IMR-90 (cell line): ENCODE measurements around the gene COQ10A. TPM values are rescaled to one million over a fixed set of nuclear protein-coding genes. Genes with fewer than 3 reads are reported as not detected.

ENCODE experiments used
- ATAC-seq: fragments of 200-7000 bp; cut with Tn5 transposase; 2 replicates; pipeline ENCODE4 v1.9.1; 2020; ENCODE audit warnings: low read depth, mild to moderate bottlenecking, moderate library complexity
- BruUV-seq: library from RNA; stranded (reverse); fragments of 400-500 nt; replicated peaks from 2 replicates; lab custom pipeline; 2021; lab: Mats Ljungman, UMichigan
- CTCF ChIA-PET: fragments of 300-600 bp; formaldehyde crosslinking; extraction: SDS; loops from one replicate; lab custom pipeline; 2021; ENCODE audit warnings: antibody characterized with exemption; lab: Yijun Ruan, JAX
- POLR2A ChIA-PET: fragments of 300-600 bp; sonication (Branson Sonifier 250); formaldehyde crosslinking; loops from one replicate; lab custom pipeline; 2022; ENCODE audit warnings: antibody characterized with exemption; ENCODE audit not compliant: unreplicated experiment; lab: Charles Lee
- DNase-seq: peaks from one replicate; pipeline ENCODE4 v3.0.0; 2013
- H2AFZ ChIP-seq: replicated peaks from 2 replicates; pipeline ENCODE3; 2013; ENCODE audit warnings: low read length, mild to moderate bottlenecking; ENCODE audit not compliant: poor library complexity
- H2AK5ac ChIP-seq: 2 replicates; pipeline ENCODE4 v1.6.1; 2013; ENCODE audit warnings: low read depth, low read length, inconsistent platforms
- H2AK9ac ChIP-seq: replicated peaks from 2 replicates; pipeline ENCODE3; 2013; ENCODE audit warnings: mild to moderate bottlenecking, low read depth, low read length, moderate library complexity; ENCODE audit not compliant: poor library complexity
- H2BK120ac ChIP-seq: 2 replicates; pipeline ENCODE4 v1.6.1; 2013; ENCODE audit warnings: low read depth, low read length, inconsistent platforms
- H2BK15ac ChIP-seq: 3 replicates; pipeline ENCODE4 v1.6.1; 2013; ENCODE audit warnings: low read depth, low read length, inconsistent platforms
- H2BK20ac ChIP-seq: 2 replicates; pipeline ENCODE4 v1.6.1; 2013; ENCODE audit warnings: low read depth, mild to moderate bottlenecking, inconsistent platforms, low read length, moderate library complexity
- H2BK5ac ChIP-seq: 2 replicates; pipeline ENCODE4 v1.6.1; 2013; ENCODE audit warnings: mild to moderate bottlenecking, low read depth, low read length, inconsistent platforms; ENCODE audit not compliant: poor library complexity, severe bottlenecking
- H3K14ac ChIP-seq: replicated peaks from 2 replicates; pipeline ENCODE4 v1.6.1; 2013; ENCODE audit warnings: low read depth, low read length, inconsistent platforms
- H3K18ac ChIP-seq: 2 replicates; pipeline ENCODE4 v1.6.1; 2013; ENCODE audit warnings: low read depth, low read length, control low read depth
- H3K23ac ChIP-seq: 2 replicates; pipeline ENCODE4 v1.6.1; 2013; ENCODE audit warnings: low read depth, low read length, inconsistent platforms
- H3K27ac ChIP-seq: 2 replicates; pipeline ENCODE4 v1.5.1; 2013; ENCODE audit warnings: mild to moderate bottlenecking, control low read depth, low read length; ENCODE audit not compliant: insufficient read depth
- H3K27me3 ChIP-seq: 2 replicates; pipeline ENCODE4 v1.6.1; 2013; ENCODE audit warnings: low read length; ENCODE audit not compliant: control insufficient read depth, insufficient read depth
- H3K36me3 ChIP-seq: 2 replicates; pipeline ENCODE4 v1.6.1; 2013; ENCODE audit warnings: low read length, mixed read lengths; ENCODE audit not compliant: control insufficient read depth, insufficient read depth
- H3K4ac ChIP-seq: 2 replicates; pipeline ENCODE4 v1.6.1; 2013; ENCODE audit warnings: low read depth, low read length, inconsistent platforms
- H3K4me1 ChIP-seq: 2 replicates; pipeline ENCODE4 v1.6.1; 2013; ENCODE audit warnings: low read length, mixed read lengths; ENCODE audit not compliant: control insufficient read depth, insufficient read depth
- H3K4me2 ChIP-seq: 2 replicates; pipeline ENCODE4 v1.6.1; 2013; ENCODE audit warnings: low read depth, mild to moderate bottlenecking, control low read depth, low read length, moderate library complexity
- H3K4me3 ChIP-seq: 2 replicates; pipeline ENCODE4 v1.5.1; 2013; ENCODE audit warnings: low read depth, mild to moderate bottlenecking, control low read depth, low read length, moderate library complexity; ENCODE audit not compliant: insufficient read depth
- H3K56ac ChIP-seq: 2 replicates; pipeline ENCODE4 v1.6.1; 2013; ENCODE audit warnings: low read length, inconsistent platforms; ENCODE audit not compliant: insufficient read depth; ENCODE audit errors: extremely low read depth
- H3K79me1 ChIP-seq, 2 experiments: 2 replicates each; pipeline ENCODE4 v1.6.1; 2013; ENCODE audit warnings: low read length in 2 of 2, inconsistent platforms in 1 of 2, low read depth in 1 of 2
- H3K9ac ChIP-seq: 2 replicates; pipeline ENCODE4 v1.6.1; 2013; ENCODE audit warnings: low read depth, low read length, control low read depth
- H3K9me1 ChIP-seq: 2 replicates; pipeline ENCODE4 v1.6.1; 2013; ENCODE audit warnings: low read length, inconsistent platforms; ENCODE audit not compliant: insufficient read depth
- H3K9me3 ChIP-seq: 2 replicates; pipeline ENCODE4 v1.6.1; 2013; ENCODE audit warnings: low read length; ENCODE audit not compliant: control insufficient read depth, insufficient read depth
- H4K20me1 ChIP-seq: 2 replicates; pipeline ENCODE4 v1.6.1; 2013; ENCODE audit warnings: low read length, inconsistent platforms; ENCODE audit not compliant: insufficient read depth
- H4K5ac ChIP-seq: 2 replicates; pipeline ENCODE4 v1.6.1; 2013; ENCODE audit warnings: mild to moderate bottlenecking, low read depth, low read length, control low read depth
- H4K8ac ChIP-seq, 2 experiments: 2 replicates each; pipeline ENCODE4 v1.6.1; 2013; ENCODE audit warnings: low read depth in 2 of 2, low read length in 2 of 2, control low read depth in 1 of 2, inconsistent platforms in 1 of 2
- H4K91ac ChIP-seq: 2 replicates; pipeline ENCODE4 v1.6.1; 2013; ENCODE audit warnings: low read depth, low read length, inconsistent platforms; ENCODE audit not compliant: insufficient read depth
- BHLHE40 ChIP-seq: fragments of 150-350 bp; IDR thresholded peaks from 2 replicates; pipeline ENCODE4 v1.6.1; 2016; ENCODE audit warnings: mild to moderate bottlenecking, low read depth, low read length
- CEBPB ChIP-seq: IDR thresholded peaks from 2 replicates; pipeline ENCODE4 v1.6.1; 2012; ENCODE audit warnings: low read depth, low read length, improper control_type of control experiment
- CHD1 ChIP-seq: IDR thresholded peaks from 2 replicates; pipeline ENCODE4 v1.6.1; 2012; ENCODE audit warnings: low read depth, low read length, improper control_type of control experiment
- ELK1 ChIP-seq: fragments of 150-350 bp; IDR thresholded peaks from 2 replicates; pipeline ENCODE4 v1.6.1; 2016; ENCODE audit warnings: low read depth, mild to moderate bottlenecking, low read length, moderate library complexity, borderline replicate concordance
- FOS ChIP-seq: fragments of 150-350 bp; IDR thresholded peaks from 2 replicates; pipeline ENCODE4 v1.6.1; 2016; ENCODE audit warnings: low read depth, low read length
- MAFK ChIP-seq: IDR thresholded peaks from 2 replicates; pipeline ENCODE4 v1.6.1; 2012; ENCODE audit warnings: low read depth, low read length, improper control_type of control experiment
- MXI1 ChIP-seq: IDR thresholded peaks from 2 replicates; pipeline ENCODE4 v1.6.1; 2012; ENCODE audit warnings: low read depth, mild to moderate bottlenecking, low read length, moderate library complexity, borderline replicate concordance
- NFE2L2 ChIP-seq: fragments of 150-350 bp; IDR thresholded peaks from 2 replicates; pipeline ENCODE4 v1.6.1; 2016; ENCODE audit warnings: low read depth, mild to moderate bottlenecking, low read length
- POLR2A ChIP-seq: IDR thresholded peaks from 2 replicates; pipeline ENCODE4 v1.6.1; 2012; ENCODE audit warnings: mild to moderate bottlenecking, low read depth, low read length
- RAD21 ChIP-seq: IDR thresholded peaks from 2 replicates; pipeline ENCODE4 v1.6.1; 2012; ENCODE audit warnings: low read length, improper control_type of control experiment
- RCOR1 ChIP-seq: IDR thresholded peaks from 2 replicates; pipeline ENCODE4 v1.6.1; 2012; ENCODE audit warnings: mild to moderate bottlenecking, low read length, improper control_type of control experiment; ENCODE audit not compliant: insufficient replicate concordance
- RFX5 ChIP-seq: IDR thresholded peaks from 2 replicates; pipeline ENCODE4 v1.8.0; 2012; ENCODE audit warnings: low read depth, mild to moderate bottlenecking, low read length, moderate library complexity
- SMC3 ChIP-seq: fragments of 150-350 bp; IDR thresholded peaks from 2 replicates; pipeline ENCODE4 v1.6.1; 2016; ENCODE audit warnings: low read depth, mild to moderate bottlenecking, antibody characterized with exemption, low read length, moderate library complexity
- WGBS, 2 experiments: methylation state at CpG; one replicate each; pipeline versions ENCODE4 v1.1.5 to v1.1.7; 2013; ENCODE audit warnings: missing lambda C conversion rate in 2 of 2; ENCODE audit not compliant: insufficient read length in 1 of 2; ENCODE audit errors: extremely low coverage in 2 of 2; 5-methylcytosine and 5-hydroxymethylcytosine counted together
- dilution Hi-C: fragments of 300-500 bp; cut with HindIII; formaldehyde crosslinking; loops from one replicate; pipeline ENCODE4 v1.14.3; 2018; ENCODE audit warnings: low sequenced_read_pairs; ENCODE audit not compliant: unreplicated experiment
- in situ Hi-C: fragments of 300-500 bp; cut with MboI; formaldehyde crosslinking; loops from 3 replicates; pipeline ENCODE4 v1.14.3; 2019; ENCODE audit warnings: low sequenced_read_pairs, inconsistent platforms, mixed read lengths
- intact Hi-C: fragments of 100-400 bp; cut with micrococcal nuclease; formaldehyde crosslinking; loops from 2 replicates; pipeline ENCODE4 v1.10.0; 2022
- polyA plus RNA-seq, 3 experiments: library from polyadenylated mRNA; depleted of rRNA; stranded (reverse); fragments of >200 nt; gene quantifications; 2 replicates each; pipeline ENCODE4 v1.2.3, GENCODE V29; 2012; ENCODE audit warnings: low replicate concordance in 1 of 3
- total RNA-seq: library from RNA; depleted of rRNA; stranded (reverse); fragments of >200 nt; gene quantifications from 2 replicates; pipeline ENCODE4 v1.2.3, GENCODE V29; 2012
- TF ChIP-seq, protein P1 (sequence below): fragments of 150-350 bp; IDR thresholded peaks from 2 replicates; pipeline ENCODE4 v1.6.1; 2017; ENCODE audit warnings: mild to moderate bottlenecking, antibody characterized with exemption, low read length, low read depth
- TF ChIP-seq, protein P2 (sequence below): conservative IDR thresholded peaks from 2 replicates; pipeline ENCODE4 v1.5.1; 2012; ENCODE audit warnings: mild to moderate bottlenecking, low read depth, low read length, improper control_type of control experiment

The COQ10A gene
- total and polyA plus RNA-seq, 2 of the 4 experiments (the other 2 are of a cell fraction) = 4.7 to 10.8 TPM

- ChIA-PET CTCF (interaction anchor here (0.7 kb wide), 2 partner anchors 32 to 249 kb away, joined by 3 read pairs; no protein-coding TSS in a partner anchor), POLR2A (no interaction called here)
- ATAC-seq = no peak
- Histone ChIP-seq H3K27me3 (no peaks in the 10 kb centered on the region), H3K14ac (peak overlapping the region; percentile 84), H3K4me3 (peak overlapping the region; percentile 13; the same call in 1 of the 2 replicates), H3K9me1 (peaks cover 13% of the 10 kb centered on the region), H4K20me1 (no peaks in the 10 kb centered on the region), H2BK15ac (peak overlapping the region; percentile 63; the same call in 2 of the 3 replicates), H3K9ac (peak overlapping the region; percentile 77), H4K8ac (peak overlapping the region; percentile 90 to 94), H3K23ac (peak overlapping the region; percentile 70; the same call in 1 of the 2 replicates), H3K4ac (peak overlapping the region; percentile 83), H2AK9ac (peak overlapping the region; percentile 47), H3K18ac (peak overlapping the region; percentile 7; the same call in 1 of the 2 replicates), H2BK5ac (peak overlapping the region; percentile 74), H3K56ac (peak overlapping the region; percentile 73), H2AK5ac (peak overlapping the region; percentile 22), H3K27ac (peak overlapping the region; percentile 73), H2BK120ac (peak overlapping the region; percentile 70; the same call in 1 of the 2 replicates), H4K5ac (peak overlapping the region; percentile 65), H2BK20ac (peak overlapping the region; percentile 27; the same call in 1 of the 2 replicates), H3K9me3 (no peaks in the 10 kb centered on the region), H2AFZ (peak overlapping the region; percentile 92), H4K91ac (peak overlapping the region; percentile 87), H3K4me1 (peaks cover 4% of the 10 kb centered on the region; the same call in 1 of the 2 replicates), H3K79me1 (peaks cover 19 to 41% of the 10 kb centered on the region in 2 experiments), H3K36me3 (peaks cover 2% of the 10 kb centered on the region; the same call in 1 of the 2 replicates), H3K4me2 (peak overlapping the region; percentile 65)
- in situ Hi-C loops = no loop called here
- dilution Hi-C loops = no loop called here
- intact Hi-C loops = loop anchor here (1.0 kb wide), 3 partner anchors 26 to 104 kb away; no protein-coding TSS in a partner anchor
- no CpG with 5 or more reads among the region's 15 CpGs for WGBS, 2 experiments
- no peak for DNase-seq
- no TSS peak for BruUV-seq
- TF ChIP-seq, protein P1, sequence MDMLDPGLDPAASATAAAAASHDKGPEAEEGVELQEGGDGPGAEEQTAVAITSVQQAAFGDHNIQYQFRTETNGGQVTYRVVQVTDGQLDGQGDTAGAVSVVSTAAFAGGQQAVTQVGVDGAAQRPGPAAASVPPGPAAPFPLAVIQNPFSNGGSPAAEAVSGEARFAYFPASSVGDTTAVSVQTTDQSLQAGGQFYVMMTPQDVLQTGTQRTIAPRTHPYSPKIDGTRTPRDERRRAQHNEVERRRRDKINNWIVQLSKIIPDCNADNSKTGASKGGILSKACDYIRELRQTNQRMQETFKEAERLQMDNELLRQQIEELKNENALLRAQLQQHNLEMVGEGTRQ = no peak
- TF ChIP-seq, protein P2, sequence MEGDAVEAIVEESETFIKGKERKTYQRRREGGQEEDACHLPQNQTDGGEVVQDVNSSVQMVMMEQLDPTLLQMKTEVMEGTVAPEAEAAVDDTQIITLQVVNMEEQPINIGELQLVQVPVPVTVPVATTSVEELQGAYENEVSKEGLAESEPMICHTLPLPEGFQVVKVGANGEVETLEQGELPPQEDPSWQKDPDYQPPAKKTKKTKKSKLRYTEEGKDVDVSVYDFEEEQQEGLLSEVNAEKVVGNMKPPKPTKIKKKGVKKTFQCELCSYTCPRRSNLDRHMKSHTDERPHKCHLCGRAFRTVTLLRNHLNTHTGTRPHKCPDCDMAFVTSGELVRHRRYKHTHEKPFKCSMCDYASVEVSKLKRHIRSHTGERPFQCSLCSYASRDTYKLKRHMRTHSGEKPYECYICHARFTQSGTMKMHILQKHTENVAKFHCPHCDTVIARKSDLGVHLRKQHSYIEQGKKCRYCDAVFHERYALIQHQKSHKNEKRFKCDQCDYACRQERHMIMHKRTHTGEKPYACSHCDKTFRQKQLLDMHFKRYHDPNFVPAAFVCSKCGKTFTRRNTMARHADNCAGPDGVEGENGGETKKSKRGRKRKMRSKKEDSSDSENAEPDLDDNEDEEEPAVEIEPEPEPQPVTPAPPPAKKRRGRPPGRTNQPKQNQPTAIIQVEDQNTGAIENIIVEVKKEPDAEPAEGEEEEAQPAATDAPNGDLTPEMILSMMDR = no peak
- TF ChIP-seq RCOR1 = no peak
- no peak for TF ChIP-seq ELK1
- TF ChIP-seq BHLHE40 = no peak
- TF ChIP-seq FOS = no peak
- TF ChIP-seq MAFK = no peak
- TF ChIP-seq NFE2L2 = no peak
- no peak for TF ChIP-seq RAD21
- TF ChIP-seq SMC3 = no peak
- no peak for TF ChIP-seq CEBPB
- no peak for TF ChIP-seq POLR2A
- no peak for TF ChIP-seq RFX5
- no peak for TF ChIP-seq MXI1
- no peak for TF ChIP-seq CHD1
Measured at GRCh38 chr12:56223571-56224101, 43.1 kb upstream of the COQ10A start.
